ENCODE results near the gene KIAA0825.
A peak's percentile ranks its signal among the peaks of the same experiment; 100 is the strongest.
"Not testable (repeated sequence)": the region's sequence is repeated elsewhere in the genome, so short reads cannot be mapped to it uniquely, and the experiment has no call there.

The KIAA0825 gene

DNA sequence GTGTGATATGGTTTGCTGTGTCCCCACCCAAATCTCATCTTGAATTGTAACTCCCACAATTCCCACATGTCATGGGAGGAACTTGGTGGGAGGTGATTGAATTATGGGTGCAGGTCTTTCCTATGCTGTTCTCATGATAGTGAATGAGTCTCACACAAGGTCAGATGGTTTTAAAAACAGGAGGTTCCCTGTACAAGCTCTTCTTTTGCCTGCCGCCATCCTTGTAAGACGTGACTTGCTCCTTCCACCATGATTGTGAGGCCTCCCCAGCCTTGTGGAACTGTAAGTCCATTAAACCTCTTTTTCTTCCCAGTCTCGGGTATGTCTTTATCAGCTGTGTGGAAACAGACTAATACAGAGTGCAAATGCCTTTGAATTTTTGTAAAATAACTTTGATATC lies 447.3 kb downstream of the KIAA0825 start:
- DNase-seq (ENCODE audit: low read depth) = not testable (repeated sequence)

DNA sequence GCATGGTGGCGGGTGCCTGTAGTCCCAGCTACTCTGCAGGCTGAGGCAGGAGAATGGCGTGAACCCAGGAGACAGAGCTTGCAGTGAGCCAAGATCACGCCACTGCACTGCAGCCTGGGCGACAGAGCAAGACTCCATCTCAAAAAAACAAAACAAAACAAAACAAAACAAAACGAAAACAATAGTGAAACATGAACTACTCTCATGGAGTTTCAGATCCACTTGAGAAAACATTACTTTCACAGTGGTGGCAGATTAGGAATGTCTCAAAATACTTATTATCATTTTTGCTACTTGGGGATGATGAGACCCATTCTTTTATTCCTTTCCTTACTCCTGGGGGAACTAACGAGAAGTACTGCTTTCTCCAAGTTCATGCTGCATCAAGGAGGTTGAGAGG lies 448.2 kb downstream of the KIAA0825 start:
- DNase-seq (ENCODE audit: low read depth) = not testable (repeated sequence)

DNA sequence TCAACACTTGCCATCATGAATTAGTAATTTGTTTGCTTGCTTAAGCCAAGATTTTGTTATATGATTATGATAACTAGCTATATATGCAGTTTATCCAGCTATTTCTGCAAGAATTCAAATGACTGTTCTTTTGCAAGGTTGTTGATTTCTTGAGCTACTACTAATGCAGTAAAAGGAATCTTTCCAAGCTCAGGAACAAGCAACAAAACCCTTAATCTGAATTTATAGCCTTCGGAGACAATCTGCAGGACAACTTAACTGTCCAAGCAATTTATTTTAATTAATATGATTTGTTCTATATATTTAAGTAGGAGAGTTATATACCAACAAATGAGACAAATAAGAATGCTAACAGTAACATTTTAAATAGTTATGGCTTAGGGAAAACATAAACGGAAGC lies 450.3 kb downstream of the KIAA0825 start:
- DNase-seq (ENCODE audit: low read depth) = no peak

DNA sequence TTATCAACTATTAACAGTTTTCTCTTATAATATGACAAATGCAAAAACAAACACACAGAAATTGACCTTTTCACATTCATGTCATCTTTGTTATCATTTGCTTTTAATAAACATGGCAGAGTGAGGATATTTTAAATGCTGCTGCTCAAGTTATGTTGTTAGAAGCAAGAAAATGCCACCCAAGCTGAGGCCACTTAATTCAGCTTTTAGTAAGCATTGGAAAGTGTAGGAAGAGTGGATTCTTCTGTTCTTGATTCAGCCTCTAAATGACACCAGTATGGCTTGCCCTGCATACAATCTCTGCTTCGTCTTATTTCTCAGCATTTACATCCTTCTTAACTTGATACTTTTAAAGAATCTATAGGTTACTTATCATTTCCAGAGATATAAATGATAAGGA lies 456.6 kb downstream of the KIAA0825 start:
- no peak for DNase-seq (ENCODE audit: low read depth)

DNA sequence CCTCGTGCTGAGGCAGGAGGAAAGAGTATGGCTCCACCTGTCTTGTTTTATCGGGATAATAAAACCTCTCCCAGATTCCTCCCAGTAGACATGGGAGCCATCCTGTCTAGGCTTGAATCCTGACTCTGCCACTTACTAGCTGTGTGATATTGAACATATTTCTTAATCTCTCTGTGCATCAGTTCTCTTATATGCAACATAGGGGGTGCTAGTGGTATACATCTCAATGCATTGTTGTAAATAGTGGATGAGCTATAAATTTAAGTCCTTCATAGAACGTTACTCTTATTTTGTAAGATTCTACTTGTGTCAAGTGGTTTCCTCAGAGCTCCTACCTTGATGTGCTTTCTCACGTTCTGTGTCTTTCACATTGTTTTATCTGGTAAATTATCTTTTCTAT lies 459.3 kb downstream of the KIAA0825 start:
- no peak for DNase-seq (ENCODE audit: low read depth)

DNA sequence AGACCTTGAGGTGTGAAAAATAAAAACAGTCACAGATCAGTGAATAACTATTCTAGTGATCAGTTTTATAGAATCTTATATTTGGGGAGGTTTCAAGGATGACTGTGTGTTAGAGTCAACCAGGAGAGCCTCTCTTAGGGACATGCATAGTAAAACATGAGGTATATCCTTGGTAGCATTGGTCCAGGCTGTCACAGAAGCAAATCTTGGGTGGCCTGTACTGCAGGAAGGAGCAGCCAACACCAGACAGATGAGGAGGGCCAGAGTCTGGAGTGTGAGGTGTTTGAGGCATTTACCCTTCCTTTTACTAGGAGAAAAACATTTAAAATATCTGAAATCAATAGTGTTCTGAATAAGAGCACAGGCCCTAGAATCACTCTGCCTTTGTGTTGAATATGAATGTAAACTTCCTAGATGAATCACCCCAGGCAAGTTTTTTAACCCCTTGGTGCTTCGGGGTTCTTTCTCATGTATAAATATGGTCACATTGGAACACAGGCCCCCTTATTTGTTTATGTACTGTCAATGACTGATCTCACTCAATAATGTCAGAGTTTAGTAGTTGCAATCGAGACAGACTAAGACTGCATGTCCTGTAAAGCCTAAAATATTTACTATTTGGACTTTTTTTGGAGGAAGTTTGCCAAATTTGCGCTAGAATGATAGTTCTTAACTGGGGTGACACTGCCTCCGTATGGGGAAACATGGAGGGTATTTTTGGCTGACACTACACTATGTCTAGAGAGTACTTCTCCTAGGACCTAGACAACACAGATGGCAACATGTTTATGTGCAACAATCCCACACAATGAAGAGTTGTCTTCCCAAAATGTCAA lies 460.5 kb downstream of the KIAA0825 start:
- DNase-seq (ENCODE audit: low read depth) = no peak

DNA sequence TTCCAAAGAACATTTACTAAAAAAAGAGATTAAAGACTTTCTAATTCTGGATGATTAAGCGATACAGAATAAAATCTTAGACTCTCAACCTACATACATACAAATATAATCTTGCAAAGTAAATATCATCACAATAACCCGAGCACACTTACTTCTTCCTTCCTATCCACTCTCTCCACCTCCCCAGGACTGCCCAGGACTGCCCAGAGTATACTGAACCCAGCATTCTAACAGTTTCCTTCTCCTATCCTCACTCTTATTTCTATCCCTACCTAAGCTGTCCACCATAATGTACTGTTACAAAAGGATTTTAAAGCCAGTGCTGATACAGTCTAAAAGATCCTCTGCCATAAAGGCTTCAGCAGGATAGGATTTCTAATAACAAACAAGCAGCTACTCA lies 463.7 kb downstream of the KIAA0825 start:
- no peak for DNase-seq (ENCODE audit: low read depth)

DNA sequence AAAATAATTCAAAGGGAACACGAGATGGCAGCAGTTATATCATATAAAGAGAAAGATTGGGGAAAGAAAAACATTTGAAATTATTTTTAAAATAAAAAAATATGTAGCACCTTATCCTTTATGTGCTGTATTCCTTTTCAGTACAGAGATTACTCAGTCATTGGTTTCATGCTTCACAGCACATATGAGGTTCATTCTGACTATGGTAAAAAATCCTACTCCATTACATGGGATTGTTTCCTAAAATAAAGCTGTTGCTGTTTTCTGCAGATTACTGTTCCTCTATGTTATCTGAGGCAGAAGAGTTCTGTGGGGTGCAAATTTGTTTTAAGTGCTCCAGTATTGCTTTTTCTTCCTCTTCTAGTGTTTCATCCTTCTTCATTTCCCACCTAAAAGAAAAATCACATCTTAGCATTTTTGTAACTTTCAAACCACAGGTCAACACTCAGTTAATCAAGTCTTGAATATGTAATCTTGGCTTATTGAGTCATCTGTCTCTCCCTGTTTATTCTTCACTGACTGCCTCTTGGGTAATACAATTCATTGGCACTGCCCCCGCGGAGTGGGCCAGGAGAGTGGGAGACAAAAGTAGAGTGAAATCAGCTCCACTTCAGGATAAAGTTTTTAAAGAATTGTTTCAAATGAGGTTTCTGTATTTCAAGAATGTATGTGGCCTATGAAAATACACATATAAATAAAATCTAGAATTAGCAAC lies 464.5 kb downstream of the KIAA0825 start:
- no peak for DNase-seq (ENCODE audit: low read depth)

DNA sequence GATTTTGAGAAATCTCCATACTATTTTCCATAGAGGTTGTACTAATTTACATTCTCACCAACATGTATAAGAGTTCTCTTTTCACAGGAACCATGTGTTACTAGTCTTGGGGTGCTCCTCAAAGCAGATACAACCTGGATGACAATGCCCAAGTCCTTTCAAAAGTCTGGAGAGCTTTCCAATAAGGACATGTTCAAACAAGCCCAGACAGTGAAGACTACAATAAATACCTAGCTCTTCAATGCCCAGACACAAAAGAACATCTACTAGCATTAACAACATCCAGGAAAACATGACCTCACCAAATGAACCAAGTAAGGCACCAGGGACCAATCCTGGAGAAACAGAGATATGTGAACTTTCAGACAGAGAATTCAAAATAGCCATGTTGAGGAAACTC lies 474.8 kb downstream of the KIAA0825 start:
- DNase-seq (ENCODE audit: low read depth) = not testable (repeated sequence)

DNA sequence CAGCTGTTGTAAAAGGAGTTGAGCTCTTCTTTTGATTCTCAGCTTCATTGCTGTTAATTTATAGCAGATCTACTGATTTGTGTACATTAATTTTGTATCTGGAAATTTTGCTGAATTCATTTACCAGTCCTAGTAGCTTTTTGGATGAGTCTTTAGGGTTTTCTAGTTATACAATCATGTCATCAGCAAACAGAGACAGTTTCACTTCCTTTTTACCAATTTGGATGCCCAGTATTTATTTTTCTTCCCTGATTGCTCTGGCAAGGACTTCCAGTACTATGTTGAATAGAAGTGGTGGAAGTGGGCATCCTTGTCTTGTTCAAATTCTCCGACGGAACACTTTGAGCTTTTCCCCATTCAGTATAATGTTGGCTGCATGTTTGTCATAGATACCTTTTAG lies 478.1 kb downstream of the KIAA0825 start:
- DNase-seq (ENCODE audit: low read depth) = no peak

DNA sequence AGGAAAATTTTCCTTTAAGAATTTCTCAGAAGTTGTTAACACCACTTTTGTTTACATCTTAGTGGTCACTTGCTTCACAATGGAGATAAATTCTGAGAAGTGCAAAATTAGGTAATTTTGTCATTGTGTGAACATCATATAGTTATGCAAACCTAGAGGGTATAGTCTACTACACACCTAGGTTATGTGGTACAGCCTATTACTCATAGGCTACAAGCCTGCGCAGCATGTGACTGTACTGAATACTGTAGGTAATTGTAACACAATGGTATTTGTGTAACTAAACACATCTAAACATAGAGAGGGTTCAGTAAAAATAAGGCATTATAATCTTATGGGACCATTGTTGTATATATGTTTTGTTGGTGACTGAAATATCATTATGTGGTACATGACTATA lies 488.3 kb downstream of the KIAA0825 start:
- DNase-seq (ENCODE audit: low read depth) = no peak

DNA sequence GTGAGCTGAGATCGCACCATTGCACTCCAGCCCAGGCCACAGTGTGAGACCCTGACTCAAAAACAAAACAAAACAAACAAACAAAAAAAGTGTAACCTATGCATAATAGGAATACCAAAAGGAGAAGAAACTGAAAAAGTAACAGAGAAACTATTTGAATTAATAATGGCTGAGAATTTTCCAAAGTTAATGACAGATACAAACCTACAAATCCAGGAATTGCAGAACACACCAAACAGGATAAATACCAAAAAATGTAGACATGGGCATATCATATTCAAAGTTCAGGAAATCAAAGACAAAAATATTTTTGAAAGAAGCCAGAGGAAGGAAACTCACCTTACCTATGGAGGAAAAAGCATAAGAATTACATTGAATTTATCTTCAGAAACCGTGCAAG lies 493.3 kb downstream of the KIAA0825 start:
- DNase-seq (ENCODE audit: low read depth) = no peak

DNA sequence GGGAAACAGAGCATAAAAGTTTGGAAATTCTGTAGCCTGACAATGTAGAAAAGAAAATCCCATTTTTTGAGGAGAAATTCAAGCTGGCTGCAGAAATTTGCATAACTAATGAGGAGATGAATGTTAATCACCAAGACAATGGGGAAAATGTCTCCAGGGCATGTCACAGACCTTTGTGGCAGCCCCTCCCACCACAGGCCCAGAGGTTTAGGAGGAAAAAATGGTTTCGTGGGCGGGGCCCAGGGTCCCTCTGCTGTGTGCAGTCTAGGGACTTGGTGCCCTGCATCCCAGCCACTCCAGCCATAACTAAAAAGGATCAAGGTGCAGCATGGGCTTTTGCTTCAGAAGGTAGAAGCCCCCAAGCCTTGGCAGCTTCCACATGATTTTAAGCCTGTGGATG lies 502.1 kb downstream of the KIAA0825 start:
- DNase-seq (ENCODE audit: low read depth) = not testable (repeated sequence)

DNA sequence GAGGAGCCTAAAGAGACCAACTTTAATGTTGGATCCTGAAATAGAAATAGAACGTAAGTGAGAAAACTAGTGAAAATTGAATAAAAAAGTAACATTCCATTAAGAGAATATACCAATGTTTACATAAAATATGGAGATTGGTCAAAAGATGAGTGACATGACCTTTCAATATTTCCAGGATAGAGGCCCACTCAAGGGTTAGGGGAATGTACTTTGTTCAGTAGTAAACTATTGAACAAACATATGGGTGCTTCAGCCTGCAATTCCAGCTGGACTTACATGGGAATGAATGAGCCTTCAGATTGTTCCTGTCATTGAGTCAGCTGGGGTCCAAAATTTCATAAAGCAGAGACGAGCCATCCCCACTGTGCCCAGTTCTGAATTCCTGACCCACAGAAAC lies 505.3 kb downstream of the KIAA0825 start:
- no peak for DNase-seq (ENCODE audit: low read depth)

DNA sequence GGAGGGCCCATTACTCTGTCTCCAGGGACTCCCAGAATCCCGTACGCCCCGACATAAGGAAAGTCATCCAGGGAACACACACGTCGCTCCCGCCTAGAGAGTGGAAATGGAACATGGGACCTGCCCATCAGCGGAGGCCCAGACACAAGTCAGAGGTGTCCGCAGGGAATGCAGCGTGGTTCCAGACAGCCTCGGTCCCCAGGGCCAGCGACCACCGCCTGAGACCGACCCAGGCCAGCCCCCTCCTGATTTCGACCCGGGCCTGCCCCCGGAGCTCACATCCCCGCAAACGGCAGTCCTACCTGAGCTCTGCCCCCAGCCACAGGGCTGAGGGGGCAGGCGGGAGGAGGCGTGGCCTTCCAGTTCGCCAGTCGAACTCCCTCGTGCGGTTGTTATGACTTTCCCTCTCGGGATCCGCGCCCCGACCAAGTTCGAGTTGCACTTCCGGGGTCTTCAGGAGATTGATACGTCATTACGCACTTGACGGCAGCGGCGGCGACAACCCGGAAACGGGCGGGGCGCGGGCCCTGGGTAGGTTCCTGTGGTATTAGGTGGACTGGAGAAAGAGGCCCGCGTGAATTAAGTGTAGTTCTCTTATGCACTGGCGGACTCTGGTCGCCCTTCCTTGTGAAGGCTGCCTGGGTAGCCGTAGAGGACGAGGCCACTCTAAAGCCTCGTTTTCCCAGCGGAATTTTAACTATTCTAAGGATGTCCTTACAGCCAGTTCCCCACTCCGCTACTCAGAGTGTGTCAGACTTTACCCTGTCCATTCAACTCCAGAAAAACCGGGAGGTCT lies 507.0 kb downstream of the KIAA0825 start:
- DNase-seq (ENCODE audit: low read depth) = peak; percentile 77

DNA sequence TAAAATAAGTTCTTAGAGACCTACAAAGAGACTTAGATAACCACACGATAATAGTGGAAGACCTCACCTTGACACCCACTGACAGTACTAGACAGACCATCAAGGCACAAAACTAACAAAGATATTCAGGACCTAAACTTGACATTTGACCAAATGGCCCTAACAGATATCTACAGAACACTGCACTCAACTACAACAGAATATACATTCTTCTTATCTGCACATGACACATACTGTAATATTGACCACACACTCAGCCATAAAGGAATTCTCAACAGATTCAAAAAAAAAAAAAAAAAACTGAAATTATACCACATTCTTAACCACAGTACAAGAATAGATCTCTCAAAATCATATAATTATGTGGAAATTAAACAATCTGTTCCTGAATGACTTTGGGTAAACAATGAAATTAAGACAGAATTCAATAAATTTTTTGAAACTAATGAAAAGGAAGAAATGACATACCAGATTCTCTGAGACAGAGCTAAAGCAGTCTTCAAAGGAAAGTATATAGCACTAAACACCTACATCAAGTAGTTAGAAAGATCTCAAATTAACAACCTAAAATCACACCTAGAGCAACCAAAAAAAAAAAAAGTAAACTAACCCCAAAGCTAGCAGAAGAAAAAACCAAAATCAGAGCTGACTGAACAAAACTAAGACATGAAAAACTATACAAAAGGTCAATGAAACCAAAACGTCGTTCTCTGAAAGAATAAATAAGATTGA lies 514.7 kb downstream of the KIAA0825 start:
- no peak for DNase-seq (ENCODE audit: low read depth)
